Esophagus mucosa (tissue), 1 donor: Measurements from ENCODE around the gene PHOX2A. TPM values are rescaled to one million over a fixed set of nuclear protein-coding genes. Genes with fewer than 3 reads are reported as not detected.
"Not testable (repeated sequence)": the region's sequence is repeated elsewhere in the genome, so short reads cannot be mapped to it uniquely, and the experiment has no call there.

ENCODE experiments used
- ATAC-seq: fragments of 200-7000 bp; cut with Tn5 transposase; one replicate; pipeline ENCODE4 v1.9.1; 2020
- total RNA-seq: library from RNA; stranded (reverse); gene quantifications from one replicate; pipeline ENCODE4 v1.2.4, GENCODE V29; 2023
- donor health status: DM: yes; HTN: yes; CAD: no.

PHOX2A gene
- not detected for total RNA-seq

DNA sequence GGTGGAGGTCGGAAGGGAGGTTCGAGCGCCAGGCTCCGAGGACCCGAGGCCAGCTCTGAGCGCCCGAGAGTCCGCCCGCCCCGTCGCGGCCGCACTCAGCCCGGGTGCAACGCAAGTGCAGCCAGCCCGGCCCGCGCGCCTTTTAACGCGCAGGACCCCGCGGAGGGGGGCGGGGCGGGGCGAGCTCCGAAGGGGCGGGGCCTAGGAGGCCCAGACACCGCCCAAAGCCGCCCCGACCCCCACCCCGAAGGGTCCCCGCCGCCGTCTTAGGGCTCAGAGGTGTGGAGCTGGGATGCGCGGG lies at the start of gene PHOX2A:
TSS of gene PHOX2A (minus strand) at position 117 of the 301 bp plus-strand sequence. CDS start 172 bp downstream, outside the sequence.
- no peak for ATAC-seq

DNA sequence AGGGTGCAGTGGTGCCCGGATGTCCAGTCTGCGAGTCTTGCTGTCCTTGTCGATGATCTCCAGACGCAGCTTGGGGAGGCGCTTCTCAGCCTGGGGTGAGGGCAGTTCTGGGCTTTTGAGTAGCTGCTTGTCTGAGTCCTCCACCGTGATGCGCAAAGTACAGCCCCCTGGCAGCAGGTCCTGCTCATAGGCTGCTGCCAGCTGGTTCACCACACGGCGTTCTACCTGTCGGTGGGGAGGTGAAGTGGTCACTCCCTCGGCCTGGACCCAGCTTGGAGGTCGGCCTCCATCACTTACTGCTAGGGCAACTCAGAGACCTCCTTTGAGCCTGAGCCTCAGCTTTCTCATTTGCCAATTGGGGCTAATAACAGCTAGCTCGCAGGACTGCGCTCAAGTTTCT lies 49.4 kb upstream of the PHOX2A start:
- ATAC-seq = no peak

DNA sequence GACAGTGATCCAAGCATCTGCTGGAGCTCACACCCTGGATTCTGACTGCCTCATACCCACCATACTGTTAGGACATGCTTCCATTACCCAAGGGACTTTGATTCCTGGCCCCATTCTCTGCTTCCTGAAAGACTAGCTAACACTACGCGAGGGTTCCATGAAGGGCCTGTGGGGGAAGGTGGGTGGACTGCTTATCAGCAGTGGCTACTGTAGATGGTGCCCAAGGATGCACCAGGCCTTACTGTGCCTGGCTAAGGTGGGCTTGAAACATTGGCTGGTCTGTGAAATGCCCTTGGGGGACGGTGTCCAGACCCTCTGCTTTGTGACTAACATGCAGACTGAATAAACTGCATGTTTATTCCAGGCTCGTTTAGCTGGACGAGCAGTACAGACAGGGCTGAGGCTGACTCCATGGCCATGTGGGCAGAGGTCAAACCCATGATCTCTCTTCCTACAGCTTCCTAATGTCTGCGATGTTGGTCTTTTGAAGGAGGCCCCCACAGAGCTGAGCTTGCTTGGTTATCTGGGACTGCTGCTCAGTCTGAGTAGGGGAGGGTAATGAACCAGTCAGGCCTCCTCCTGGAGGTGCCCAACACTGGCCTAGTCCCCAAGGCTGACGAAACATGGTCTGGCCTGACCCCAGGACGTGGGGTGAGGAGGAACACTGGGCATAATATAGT lies 48.3 kb upstream of the PHOX2A start:
- peak; percentile 28 for ATAC-seq

DNA sequence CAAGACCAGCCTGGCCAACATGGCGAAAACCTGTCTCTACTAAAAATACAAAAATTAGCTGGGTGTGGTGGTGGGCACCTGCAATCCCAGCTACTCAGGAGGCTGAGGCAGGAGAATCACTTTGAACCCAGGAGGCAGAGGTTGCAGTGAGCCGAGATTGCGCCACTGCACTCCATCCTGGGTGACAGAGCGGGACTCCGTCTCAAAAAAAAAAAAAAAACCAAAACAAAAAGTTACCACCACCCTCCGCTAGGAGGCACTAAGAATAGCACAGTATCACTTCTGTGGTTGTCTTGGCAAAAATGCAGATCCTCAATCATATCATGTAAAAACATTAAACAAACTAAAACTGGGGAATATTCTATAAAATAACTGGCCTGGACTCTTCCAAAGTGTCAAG lies 46.8 kb upstream of the PHOX2A start:
- ATAC-seq = not testable (repeated sequence)

DNA sequence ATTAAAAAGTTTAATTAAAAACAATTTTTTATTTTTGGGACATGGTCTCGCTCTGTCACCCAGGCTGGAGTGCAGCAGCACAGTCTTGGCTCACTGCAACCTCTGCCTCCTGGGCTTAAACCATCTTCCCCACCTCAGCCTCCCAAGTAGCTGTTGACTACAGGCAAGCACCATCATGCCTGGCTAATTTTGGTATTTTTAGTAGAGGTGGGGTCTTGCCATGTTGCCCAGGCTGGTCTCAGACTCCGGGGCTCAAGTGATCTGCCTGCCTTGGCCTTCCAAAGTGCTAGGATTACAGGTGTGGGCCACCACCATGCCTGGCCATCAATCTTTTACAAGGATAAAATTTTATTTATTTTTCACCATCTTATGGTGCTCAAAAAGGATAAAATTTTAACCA lies 43.3 kb upstream of the PHOX2A start:
- ATAC-seq = no peak

DNA sequence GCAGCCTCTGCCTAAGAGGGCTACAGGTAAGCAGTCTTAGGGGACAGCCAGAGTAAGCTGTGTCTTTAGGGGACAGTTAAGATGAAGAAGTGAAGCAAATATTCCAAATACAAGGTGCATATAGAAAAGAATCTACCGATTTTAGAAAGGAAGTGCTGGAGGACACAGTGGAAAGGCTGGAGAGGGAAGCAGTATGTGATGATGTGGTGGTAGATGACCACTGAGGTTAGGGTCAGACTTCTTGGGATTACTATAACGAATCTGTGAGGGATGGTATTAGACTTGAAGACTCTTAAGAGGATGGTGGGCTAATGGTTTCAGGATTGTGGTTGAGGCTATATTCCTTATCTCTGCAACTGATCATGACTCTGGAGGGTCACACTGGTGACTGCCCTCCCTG lies 40.0 kb upstream of the PHOX2A start:
- no peak for ATAC-seq

DNA sequence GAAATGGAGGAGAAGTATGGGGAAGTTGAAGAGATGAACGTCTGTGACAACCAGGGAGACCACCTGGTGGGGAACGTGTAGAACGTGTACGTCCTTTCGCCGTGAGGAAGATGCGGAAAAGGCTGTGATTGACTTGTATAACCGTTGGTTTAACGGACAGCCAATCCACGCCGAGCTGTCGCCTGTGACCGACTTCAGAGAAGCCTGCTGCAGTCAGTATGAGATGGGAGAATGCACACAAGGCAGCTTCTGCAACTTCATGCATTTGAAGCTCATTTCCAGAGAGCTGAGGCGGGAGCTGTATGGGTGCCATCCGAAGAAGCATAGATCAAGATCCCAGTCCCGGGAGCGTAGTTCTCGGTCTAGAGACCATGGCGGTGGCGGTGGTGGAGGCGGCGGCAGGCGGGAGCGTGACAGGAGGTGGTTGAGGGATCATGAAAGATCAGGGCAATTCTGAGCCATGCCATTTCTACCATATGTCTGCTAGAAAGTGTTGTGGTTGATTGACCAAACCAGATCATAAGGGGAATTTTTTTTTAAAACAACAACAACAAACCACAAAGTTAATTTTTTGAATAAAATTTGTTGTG lies 36.8 kb upstream of the PHOX2A start:
- no peak for ATAC-seq

DNA sequence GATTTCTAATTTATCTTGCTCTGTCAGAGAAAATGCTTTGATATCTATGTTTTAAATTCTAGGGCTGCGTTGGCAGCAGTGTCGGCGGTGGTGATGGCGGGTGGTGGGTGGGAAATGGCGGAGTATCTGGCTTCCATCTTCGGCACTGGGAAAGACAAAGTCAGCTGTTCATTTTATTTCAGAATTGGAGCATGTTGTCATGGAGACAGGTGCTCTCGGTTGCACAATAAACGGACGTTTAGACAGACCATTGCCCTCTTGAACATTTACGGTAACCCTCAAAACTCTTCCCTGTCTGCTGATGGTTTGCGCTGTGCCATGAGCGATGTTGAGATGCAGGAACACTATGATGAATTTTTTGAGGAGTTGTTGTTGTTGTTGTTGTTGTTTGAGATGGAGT lies 36.1 kb upstream of the PHOX2A start:
- ATAC-seq = no peak

DNA sequence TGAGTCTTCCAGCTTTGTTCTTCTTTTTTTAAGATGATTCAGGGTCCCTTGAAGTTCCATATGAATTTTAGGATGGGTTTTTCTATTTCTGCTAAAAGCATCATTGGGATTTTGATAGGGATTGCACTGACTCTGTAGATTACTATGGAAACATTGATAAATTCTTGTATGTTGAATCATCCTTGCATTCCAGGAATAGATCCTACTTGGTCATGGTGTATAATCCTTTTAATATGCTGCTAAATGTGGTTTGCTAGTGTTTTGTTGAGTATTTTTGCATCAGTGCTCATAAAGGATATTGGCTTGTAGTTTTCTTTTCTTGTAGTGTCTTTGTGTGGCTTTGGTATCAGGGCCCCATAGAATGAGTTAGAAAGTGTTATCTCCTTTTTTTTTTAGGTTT lies 34.9 kb upstream of the PHOX2A start:
- no peak for ATAC-seq

DNA sequence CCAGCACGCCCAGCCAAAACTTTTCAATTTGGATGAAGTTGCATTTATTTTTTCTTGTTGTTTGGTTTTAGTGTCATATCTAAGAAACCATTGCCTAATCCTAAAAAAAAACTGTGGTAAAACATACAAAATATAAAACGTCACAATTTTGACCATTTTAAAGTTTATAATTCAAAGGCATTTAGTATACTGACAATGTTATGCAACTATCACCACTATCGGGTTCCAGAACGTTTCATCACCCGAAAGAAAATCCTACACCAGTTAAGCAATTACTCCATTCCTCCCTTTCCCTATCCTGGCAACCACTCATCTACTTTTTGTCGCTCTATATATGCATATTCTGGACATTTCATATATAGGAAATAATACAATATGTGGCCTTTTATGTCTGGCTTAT lies 30.5 kb upstream of the PHOX2A start:
- ATAC-seq = no peak

DNA sequence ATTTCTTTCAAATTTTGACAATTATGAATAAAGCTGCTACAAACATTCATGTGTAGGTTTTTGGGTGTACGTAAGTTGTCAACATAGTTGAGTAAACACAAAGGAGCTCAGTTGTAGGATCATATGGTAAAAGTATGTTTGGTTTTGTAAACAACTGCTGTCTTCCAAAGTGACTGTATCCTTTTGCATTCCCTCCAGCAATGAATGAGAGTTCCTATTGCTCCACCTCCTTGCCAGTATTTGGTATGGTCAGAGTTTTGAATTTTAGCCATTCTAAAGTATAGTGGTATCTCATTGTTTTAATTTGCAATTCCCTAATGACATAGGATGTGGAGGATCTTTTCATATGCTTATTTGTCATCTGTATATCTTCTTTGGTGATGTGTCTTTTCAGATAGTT lies 28.0 kb upstream of the PHOX2A start:
- no peak for ATAC-seq

DNA sequence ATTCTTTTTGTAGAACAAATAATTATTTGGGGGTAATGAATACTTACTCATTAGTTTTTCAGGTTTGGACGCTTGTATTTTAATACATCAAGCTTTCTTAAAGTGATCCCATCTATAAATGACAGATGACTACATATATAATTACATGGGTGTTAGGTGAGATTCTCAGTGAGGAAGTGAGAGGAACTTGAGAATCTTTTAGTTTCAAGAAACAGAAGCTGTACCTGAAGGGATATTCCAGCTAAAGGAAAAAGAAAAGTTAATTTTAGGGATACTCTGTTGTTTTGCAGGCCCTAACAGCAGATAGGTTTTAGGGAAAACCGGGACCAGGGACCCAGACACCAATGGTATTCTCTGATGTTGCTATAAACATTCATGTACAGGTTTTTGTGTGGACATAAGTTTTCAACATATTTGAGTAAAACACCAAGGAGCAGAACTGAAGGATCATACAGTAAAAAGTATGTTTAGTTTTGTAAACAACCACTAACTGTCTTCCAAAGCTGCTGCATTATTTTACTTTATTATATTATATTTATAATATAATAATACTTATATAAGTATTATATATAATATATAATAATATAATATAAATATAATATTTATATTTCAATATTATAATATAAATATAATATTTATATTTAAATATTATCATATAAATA lies 24.1 kb upstream of the PHOX2A start:
- no peak for ATAC-seq

DNA sequence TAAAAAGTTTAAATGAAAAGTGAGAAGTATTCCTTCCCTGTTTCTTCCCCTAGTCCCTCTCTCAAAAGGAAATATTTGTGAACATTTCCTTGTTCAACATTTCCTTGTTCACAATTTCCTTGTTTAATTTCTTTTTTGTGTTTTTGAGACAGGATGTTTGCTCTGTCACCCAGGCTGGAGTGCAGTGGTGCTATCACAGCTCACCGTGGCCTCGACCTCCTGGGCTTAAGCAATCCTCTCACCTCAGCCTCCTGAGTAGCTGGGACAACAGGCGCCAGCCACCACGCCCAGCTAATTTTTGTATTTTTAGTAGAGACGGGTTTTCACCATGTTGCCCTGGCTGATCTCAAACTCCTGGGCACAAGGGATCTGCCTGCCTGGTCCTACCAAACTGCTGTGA lies 23.0 kb upstream of the PHOX2A start:
- not testable (repeated sequence) for ATAC-seq

DNA sequence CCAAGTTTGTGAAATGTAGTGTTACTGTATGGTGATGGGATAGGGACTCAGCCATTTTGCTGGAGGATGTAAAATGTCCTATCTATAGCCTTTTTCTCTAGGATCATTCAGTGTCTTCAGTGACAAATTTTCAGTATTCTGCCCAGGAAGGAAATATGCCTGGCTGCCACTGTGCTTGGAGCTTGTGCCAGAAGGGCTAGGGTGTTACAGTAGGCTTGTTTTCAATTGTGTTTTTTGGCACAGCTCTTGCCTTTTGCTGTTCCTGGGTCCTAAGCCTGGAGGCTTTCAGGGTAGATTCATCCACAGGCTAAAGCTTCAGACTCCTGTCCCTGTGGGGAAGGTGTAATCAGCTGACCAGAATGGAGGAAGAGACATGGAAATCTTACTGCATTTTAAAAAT lies 22.0 kb upstream of the PHOX2A start:
- no peak for ATAC-seq

DNA sequence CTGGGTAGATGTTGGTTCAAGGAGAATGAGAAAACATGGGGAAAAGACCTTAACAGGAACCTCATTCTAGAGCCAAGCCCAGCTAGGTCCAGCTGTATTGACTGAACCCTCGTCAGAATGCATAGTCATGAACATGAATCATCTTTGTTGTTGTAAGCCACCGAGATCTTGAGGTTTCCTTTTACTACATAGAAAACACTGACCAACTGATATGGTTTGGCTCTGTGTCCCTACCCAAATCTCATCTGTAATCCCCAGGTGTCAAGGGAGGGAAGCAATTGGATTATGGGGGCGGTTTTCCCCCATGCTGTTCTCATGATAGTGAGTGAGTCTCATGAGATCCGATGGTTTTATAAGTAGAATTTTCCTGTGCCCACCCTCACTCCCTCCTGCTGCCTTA lies 19.4 kb upstream of the PHOX2A start:
- ATAC-seq = peak; percentile 35

DNA sequence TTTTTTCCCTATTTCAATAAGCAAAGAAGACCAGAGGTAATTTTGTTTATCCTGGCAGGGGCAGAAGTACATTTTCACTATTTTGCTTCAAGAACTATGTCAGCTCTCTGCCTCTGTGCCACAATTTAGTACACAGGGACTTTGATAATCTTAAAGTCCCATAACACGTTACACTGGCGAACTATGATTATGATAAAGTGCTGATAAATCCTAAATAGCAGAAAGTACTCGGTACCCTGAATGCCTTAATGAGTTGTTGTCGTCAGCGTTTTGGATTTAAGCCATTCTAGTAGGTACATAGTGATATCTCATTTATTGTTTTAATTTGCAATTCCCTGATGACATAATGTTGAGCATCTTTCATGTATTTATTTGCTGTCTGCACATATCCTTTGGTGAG lies 16.6 kb upstream of the PHOX2A start:
- no peak for ATAC-seq

DNA sequence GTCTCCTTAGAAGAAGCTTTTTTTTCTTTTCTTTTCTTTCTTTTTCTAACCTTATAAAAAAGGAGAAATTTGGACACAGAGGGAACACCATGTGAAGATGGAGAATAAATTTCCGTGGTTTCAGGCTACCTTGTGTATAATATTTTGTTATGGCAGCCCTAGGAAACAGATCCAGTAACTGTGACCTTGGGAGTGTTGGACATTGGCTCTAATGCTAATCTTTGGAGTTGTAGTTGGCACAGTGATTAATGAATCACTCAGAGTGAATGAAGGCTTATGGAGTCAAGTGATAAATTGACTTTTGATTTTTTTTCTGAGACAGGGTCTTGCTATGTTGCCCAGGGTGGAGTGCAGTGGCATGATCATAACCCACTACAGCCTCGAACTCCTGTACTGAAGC lies 15.5 kb upstream of the PHOX2A start:
- no peak for ATAC-seq

DNA sequence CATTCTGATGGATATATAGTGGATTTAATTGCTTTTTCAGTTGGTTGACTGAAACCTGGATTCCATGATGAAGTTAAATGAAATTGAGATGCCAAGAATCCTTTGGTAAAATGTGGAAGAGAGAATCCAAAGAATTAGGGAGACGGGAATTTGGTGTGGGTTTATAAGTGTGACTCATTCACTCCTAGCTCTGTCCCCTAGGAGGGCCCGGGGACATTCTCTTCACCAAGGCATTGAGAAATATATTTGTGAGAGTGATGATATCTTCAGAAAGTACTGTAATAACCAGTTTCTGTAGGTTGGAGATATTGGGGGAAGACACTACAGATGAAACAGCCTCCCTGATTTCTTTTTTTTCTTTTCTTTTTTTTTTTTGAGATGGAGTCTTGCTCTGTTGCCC lies 13.6 kb upstream of the PHOX2A start:
- no peak for ATAC-seq

DNA sequence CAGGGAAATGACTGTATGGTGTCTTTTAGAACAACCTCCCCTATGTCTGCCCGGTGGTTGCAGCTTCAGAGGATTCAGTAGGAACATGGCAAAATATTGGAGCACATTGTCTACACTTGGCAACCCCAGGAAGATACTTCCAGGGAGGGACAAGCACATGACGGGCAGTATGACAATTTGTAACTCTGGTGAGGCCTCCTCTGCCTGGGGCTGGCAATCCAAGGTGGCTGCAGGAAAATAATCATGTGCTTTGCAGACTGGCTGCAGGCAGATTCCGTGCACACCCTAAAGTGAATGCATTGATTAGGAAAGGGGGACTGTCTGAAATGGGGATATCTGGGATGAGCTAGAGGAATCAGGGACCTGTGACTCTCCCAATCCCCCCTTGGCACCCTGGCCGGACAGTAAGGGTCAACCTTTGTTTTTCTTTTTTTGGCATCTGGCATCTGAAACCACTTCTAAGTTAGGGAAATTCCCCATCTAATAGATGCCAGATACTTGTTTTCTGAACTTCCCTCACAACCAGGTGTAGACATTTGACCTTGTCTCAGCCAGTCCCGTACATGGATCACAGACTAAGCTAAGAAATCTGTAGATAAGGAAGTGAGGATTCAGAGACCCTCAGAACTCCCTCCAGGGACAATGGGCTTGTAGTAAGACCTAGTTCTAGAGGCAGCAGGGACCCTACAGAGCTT lies 10.5 kb upstream of the PHOX2A start:
- no peak for ATAC-seq

DNA sequence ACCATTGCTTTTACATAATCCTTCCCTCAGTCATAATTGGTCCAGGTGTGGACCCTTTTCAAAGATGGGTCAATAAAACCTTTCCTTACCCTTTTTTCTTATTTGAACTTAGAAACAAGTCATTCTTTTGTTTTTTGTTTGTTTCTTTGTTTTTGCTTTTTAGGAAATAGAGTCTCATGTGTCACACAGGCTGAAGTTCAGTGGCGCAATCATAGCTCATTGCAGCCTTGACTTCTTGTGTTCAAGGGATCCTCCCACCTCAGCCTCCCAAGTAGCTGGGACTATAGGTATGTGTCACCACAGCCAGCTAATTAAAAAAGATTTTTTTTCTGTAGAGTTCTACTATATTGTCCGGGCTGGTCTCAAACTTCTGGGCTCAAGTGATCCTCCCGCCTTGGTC lies 9.4 kb upstream of the PHOX2A start:
- no peak for ATAC-seq

DNA sequence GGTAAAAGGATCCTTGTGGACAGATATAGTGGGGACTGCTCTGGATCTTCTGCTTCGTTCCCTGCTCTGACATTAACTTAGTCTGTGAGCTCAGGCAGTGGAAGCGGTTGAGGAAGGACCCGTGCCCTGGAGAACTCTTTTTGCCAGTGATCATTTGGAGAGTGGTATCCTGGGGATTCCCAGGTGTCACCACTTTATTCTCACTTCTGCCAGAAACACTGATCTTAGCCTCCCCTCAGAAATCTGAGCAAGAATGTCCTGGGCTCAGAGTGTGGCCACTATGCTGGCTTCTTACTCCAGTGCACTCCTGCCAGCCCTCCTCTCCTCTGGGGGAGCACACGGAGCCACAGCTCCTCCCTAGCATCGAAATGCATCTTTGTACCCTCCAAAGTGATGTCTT lies 7.6 kb upstream of the PHOX2A start:
- ATAC-seq = no peak

DNA sequence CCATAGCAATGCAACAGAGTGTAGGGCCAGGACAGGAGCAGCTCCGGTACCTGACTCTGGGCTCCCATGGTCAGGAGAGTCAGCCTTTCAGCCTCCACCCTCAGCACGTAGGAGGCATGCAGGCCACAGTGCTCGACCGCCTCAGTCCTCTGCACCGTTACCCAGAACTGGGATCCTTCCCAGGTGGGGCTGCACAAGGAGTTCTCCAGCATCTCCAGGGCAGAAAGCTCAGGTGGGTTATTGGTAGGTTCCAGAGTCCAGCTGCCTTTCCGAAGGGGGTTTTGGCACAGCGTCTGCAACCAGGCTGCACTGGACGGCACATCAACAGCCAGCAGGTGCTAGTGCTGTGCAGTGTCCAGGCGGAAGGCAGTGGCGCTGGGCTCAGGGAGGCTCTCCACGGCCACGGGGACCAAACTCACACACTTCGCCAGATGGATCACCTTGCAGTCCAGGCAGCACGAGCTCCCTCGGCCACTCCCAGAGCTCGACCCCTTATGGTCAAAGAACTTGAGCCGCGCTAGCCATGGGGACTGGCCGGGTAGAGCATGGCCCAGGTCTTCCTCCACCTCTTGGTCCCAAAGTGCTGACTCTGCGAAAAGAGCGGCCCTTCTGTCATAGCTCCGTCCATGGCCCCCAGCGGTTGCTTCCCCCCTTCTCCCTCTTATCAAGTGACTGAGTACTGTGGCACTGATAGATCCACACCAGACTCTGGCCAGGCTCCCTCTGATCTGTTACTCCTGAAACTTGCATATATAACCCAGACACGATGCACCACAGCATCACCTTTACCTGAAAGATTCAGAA lies 6.9 kb upstream of the PHOX2A start:
- ATAC-seq = no peak

DNA sequence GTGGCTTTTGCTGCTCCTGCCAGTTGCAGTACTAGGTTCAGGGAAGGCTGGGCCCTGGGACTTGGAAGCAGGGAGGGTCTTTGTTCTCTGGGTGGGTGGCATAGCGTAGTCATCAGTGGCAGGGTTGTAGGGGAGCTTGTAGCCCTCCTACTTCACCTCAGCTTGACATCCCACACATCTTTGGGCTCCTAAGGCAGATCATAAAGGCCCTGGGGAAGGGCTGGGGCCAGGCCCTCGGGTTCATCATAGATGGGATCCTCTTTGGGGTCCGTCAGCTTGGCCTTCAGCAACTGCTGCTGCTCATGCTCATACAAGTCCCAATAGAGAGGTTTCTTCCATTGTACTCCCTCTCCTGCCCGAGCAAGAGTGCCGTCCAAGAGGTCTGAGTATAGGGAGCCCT lies 6.0 kb upstream of the PHOX2A start:
- ATAC-seq = no peak
